ENCODE results near the gene CUBN.
A peak's percentile ranks its signal among the peaks of the same experiment; 100 is the strongest.

CUBN gene

DNA sequence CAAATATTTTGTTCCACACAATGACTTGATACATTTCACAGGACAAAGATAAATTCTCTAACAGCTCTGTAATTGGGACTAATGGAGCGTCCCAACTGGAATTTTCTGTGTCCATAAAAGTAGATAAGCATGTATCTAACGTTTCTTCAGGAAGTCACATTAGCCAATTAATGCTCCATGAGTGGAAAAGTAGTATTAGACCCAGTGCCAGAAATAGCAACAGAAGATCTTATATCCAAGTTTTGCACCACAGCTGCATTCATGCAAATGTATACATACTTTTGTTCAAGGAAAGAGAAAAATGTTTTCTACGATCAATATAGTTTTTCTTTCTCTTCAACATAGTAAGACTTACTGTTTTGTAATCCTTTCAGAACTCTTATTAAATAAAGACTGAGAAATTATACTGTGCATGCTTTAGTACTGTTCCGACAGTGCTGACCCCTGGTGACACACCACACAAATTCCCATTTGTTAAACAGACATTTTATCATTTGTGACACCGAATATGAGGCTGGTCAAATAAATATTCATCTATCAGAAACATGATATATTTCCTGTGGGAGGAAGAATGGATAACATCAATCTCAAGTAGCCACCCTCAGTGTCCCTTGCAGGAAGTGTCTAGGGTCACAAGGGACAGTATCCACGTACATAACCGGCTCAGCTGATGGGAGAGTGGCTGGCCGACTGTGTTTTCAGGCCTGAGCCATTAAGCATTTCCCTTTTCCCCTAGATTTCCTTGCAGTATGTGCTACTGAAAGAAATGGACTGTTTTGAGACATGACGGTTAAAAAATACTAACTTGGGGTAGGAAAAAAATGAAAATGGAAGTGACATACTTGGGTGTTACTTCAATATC is 210.3 kb downstream of the CUBN start:
- no peak for DNase-seq (ENCODE audit: low spot score)

GRCh38 chr10:16916496-16916895 is 213.1 kb downstream of the CUBN start:
- no peak for DNase-seq (ENCODE audit: low spot score)

- DNase-seq (ENCODE audit: low spot score), result no peak
Measured at GRCh38 chr10:16915300-16915699, 214.3 kb downstream of the CUBN start.

DNA sequence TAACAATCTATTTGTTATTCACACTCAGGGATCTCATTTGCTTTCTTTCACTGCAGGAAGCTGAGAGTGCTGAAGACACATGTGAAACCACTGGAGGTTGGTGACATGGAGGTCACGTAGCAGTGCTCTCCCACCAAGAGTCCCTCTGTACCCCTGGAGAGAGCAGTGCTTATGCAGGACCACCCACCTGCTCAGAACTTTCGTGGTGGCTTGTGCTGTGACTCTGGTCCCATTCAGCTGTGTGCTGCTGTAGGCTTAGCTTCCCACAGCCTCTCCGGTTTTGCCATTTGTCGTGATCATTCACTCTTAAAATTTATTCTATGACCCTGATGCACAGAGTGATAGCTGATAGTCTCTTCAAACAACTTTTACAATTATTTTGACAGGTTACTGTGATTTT is 216.3 kb downstream of the CUBN start:
- DNase-seq (ENCODE audit: low spot score), result no peak

- no peak for DNase-seq (ENCODE audit: low spot score)
Measured at GRCh38 chr10:16910793-16911164, 218.8 kb downstream of the CUBN start.

GRCh38 chr10:16909961-16910792 is 219.4 kb downstream of the CUBN start:
- no peak for DNase-seq (ENCODE audit: low spot score)

DNA sequence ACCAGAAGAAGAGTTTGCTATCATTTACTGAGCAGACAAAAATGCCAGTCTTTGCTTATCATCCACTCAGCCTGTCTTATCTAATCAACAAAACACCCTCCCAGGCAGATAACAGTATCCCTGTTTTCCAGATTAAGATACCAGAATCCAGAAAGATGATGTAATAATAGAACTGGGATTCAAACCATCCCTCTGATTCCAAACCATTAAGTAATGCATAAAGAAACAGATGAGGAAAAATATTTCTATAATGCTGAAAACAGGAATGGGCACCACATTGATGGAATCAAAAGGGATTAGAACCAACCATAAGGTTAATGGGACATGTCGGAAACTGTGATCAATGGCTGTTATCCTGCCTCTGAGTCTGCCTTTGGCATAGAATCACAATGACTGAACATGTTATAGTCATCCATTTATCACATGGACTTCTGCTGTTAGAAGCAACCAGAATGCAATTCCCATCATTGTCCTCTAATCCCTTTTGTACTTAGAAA is 220.3 kb downstream of the CUBN start:
- peak; percentile 83 for DNase-seq (ENCODE audit: low spot score)

DNA sequence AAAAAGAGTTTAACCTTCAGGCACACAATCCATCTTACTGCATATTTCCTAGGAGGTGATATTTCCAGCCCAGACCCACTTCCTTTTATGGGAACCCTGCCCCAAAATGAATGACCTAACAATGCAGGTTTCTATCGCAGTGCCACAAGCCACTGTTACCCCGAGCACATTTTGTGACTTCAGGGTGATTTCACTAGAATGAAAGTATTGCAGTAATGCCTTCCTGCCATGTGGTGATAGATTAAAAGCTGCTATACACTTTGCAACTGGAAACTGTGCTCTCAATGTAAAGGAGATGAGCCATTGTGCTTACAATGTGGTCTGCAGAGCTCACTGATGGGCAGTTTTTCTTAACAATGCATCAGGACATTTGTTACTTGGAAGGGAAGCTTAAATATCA is 221.9 kb downstream of the CUBN start:
- no peak for DNase-seq (ENCODE audit: low spot score)

GRCh38 chr10:16905320-16905719 is 224.3 kb downstream of the CUBN start:
- no peak for DNase-seq (ENCODE audit: low spot score)

- DNase-seq (ENCODE audit: low spot score), result peak; percentile 4
Measured at GRCh38 chr10:16904639-16905061, 225.0 kb downstream of the CUBN start.

GRCh38 chr10:16904049-16904448 is 225.6 kb downstream of the CUBN start:
- DNase-seq (ENCODE audit: low spot score), result no peak

DNA sequence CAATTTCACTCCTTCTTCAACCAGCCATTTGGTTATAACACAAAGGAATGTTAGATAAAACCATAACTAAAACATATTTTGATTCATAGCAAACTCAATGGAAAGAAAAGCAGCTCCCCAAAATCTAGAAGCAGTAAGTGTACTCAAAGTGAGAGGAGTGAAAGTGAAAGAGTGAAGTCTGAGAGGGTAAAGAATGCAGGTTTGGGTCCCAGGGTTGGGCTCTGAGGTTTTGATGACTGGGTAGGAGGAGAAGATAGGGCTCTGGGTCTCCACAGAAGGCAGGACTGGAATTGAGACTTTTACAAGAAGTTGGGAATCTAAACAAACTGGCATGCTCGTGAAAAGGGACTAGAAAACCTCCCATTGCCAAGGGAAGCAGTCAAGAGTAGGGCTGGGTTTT is 227.0 kb downstream of the CUBN start:
- DNase-seq (ENCODE audit: low spot score), result no peak

DNA sequence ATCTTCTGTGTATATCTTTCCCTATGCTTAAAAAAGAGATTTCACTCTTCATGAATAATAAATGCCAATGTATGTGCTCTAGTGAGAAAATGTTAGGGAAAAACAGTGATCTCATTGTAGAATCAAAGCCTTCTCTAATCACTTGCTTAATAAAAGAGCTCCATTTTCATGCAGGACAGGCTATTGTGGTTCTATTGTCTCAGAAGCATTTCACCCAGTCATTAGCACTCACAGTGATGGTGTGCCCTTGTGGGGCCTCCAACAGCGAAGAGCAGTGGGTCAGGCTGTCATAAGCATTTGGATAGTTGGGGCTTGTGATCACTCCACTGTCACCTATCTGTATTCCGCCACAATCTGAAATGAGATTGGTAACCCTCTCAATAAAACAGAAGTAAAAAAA is 228.5 kb downstream of the CUBN start:
- no peak for DNase-seq (ENCODE audit: low spot score)

GRCh38 chr10:16896993-16897392 is 232.6 kb downstream of the CUBN start:
- DNase-seq (ENCODE audit: low spot score), result no peak

DNA sequence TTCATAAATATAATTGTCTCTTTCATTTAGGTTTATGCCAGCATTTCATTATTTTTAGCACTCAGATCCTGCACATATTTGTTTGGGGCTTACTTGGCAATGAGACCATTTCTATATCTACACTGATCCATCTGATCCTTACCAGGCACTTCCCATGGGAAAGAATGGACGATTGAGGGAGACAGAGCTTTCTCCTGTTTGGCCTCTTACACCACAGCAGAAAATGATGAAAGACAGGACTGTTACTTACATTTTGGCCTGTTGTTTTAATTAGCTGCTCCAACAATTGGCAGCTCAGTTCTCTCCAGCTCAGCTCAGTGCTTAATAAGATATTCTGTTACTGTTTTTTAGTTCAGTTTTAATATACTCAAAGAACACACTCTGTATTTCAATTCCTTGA is 234.8 kb downstream of the CUBN start:
- no peak for DNase-seq (ENCODE audit: low spot score)

DNA sequence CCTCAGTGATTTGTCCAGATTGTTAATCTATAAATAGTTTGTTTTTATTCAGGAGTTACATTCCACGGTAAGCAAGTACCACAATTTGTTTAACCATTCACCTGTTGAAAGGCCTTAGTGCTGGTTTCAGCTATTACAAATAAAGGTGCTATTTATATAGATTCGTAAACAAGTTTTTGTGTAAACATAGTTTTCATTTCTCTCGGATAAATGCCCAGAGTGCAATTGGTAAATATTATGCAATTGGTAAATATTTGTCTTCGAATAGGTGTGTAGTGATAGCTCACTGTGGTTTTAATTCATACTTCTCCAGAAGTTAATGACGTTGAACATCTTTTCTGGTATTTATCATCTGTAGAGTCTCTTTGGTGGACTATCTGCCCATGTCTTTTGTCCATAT is 235.9 kb downstream of the CUBN start:
- no peak for DNase-seq (ENCODE audit: low spot score)

DNA sequence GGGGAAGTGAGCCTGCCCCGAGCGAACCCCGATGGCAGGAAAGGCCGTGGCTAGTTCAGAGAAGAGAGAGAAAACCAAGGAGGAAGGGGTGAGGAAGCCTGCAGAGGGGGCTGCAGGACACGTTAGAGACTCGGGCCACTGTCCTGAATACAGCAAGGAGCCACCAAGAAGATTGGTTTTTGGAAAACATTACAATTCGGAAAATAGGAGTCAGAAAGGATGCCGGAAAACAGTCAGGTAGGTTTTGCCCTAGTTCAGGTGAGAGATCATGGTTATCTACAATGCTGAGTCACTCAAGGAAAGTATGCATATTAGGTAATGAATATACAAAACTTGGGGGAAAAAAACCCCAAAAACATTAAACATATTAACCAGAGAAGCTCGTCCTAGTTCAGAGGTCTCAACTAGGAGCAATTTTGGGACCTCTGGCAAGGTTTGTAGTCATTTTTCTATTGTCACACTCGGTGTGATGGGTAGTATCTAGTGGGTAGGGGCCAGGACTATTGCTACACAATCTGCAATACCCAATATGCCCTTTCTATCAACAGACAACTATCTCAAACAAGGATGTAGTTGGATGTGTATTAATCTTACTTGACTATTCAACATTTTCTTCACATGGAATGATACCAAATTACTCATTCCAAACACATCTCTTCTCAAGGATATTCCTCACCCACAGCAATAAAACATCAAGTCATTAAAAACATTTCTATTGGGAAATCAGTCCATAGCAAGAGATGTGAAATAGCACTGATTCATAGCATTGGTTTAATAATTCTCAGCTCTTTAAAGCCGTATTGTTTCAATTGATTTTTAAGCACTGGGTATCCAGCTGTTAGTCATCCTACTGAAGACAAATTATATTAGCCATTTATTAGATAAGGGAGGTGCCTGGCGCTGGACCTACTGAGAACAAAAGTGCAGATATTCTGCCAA is 238.0 kb downstream of the CUBN start:
- DNase-seq (ENCODE audit: low spot score), result peak; percentile 39

DNA sequence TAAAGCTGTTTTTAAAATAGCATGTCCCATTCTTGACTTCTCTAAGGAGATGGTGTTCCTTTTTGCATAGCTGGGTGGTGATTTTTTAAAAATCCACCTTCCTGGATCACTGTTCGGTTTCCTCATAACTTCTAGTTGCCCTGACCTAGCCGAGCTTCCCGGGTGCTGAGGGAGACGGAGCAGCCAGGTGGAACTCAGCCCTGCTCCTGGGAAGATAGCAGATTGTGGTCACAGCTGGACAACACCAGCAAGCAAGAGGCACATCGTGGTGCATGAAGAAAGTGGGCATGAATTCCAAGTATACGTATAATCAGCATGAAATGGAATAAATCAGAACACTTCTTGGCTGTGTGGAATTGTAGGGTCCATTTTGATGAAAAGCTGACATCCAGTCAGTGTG is 238.9 kb downstream of the CUBN start:
- DNase-seq (ENCODE audit: low spot score), result no peak

- no peak for DNase-seq (ENCODE audit: low spot score)
Measured at GRCh38 chr10:16887565-16887964, 242.0 kb downstream of the CUBN start.

DNA sequence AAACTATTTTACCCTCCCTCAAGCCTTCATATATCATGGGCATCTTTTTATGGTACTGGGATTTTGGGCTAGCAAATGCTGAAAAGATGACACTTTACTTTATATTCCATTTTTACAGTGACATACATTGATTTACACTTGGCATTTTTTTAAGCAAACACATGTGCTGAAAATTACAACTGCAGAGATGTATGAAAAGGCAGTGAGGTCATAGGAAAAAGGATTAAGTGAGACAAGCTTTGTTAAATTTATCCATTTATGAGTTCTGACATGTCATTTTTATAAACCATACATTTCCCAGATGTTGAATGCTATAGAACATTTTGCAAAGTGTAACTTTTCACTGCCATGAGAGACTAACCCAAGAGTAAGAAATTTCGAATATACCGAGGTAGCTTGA is 243.6 kb downstream of the CUBN start:
- DNase-seq (ENCODE audit: low spot score), result no peak

- DNase-seq (ENCODE audit: low spot score), result no peak
Measured at GRCh38 chr10:16884497-16884896, 245.1 kb downstream of the CUBN start.

DNA sequence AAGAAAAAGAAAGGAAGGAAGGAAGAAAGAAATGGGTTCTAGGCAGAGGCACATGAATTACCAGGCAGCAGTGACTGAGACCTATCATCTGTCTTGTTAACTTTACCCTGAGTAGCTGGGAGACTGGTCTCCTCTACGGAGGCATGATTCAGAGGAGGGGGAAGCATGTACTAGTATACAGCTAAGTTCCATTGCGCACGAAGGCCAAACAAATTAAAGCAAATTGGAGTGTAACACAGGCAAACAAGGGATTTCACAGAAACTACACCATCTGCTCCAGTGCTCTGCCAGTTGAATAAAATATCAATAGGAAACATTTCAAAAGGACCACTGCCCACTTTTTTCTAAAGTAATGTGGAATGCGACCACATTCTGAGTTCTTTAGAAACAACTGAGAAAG is 246.5 kb downstream of the CUBN start:
- no peak for DNase-seq (ENCODE audit: low spot score)
